Lower leg skin (tissue), 4 donors: ENCODE data around the gene GRIK2. TPM values are rescaled to one million over a fixed set of nuclear protein-coding genes. Genes with fewer than 3 reads are reported as not detected.
"Not testable (repeated sequence)": the region's sequence is repeated elsewhere in the genome, so short reads cannot be mapped to it uniquely, and the experiment has no call there.

ENCODE experiments used
- DNase-seq, 2 donors: peaks; one replicate each; pipeline ENCODE4 v3.0.0-alpha.2; 2019; ENCODE audit warnings: low spot score in 2 of 2
- H3K4me3 ChIP-seq: fragments of 200-600 bp; sonication (generic); 2 replicates; pipeline ENCODE4 v1.5.1; 2017; ENCODE audit warnings: mild to moderate bottlenecking, low read depth; ENCODE audit not compliant: poor library complexity, severe bottlenecking
- CTCF ChIP-seq, 3 donors: fragments of 450-650 bp; IDR thresholded peaks; one replicate each; pipeline ENCODE4 v1.5.1; 2016; ENCODE audit warnings: antibody characterized with exemption in 3 of 3, mild to moderate bottlenecking in 3 of 3, moderate library complexity in 2 of 3
- POLR2A ChIP-seq, 2 donors: fragments of 450-650 bp; IDR thresholded peaks; one replicate each; pipeline ENCODE4 v1.6.1; 2016 to 2017; ENCODE audit warnings: antibody characterized with exemption in 2 of 2, mild to moderate bottlenecking in 1 of 2, moderate library complexity in 1 of 2
- WGBS, 2 donors: methylation state at CpG; one replicate each; pipeline ENCODE4 v1.1.5; 2018; 5-methylcytosine and 5-hydroxymethylcytosine counted together
- intact Hi-C: fragments of 100-400 bp; cut with DNase I; formaldehyde crosslinking; loops from one replicate; pipeline ENCODE4 v1.15.0; 2023; ENCODE audit warnings: low total_unique reads
- total RNA-seq, 4 donors: library from RNA; depleted of rRNA; stranded (reverse); fragments of >200 nt; gene quantifications; one replicate each; pipeline ENCODE4 v1.1.0, GENCODE V29; 2016

Gene GRIK2
- total RNA-seq, 4 donors from 2014 or later = 0.04 to 2.0 (median 0.60) TPM

DNA sequence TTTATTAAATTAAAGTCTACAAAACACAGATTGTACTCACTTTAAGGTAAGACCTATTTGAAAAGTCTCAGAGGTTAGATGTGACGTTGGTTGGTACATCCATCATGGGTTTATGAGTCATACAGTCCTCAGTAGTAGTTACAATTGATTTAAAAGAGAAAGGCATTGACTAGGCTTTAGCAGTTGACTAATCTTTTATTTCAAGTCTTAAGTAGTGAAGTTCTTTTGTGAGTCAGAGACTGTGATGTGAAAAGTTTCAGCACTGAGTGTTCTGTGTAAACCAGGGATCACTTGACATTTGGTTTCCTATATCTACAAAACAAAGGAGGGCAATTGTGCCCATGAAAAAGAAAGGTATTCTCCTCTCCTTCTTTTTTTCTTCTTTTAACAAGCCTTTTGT lies 221.3 kb downstream of the GRIK2 start:
- DNase-seq = no peak
- intact Hi-C loops = no loop called here
- H3K4me3 ChIP-seq = no peak overlapping the region
- no peak for TF ChIP-seq CTCF (IDR thresholded peaks at IDR 0.05)
- TF ChIP-seq POLR2A (IDR thresholded peaks at IDR 0.05) = no peak
- WGBS, 2 donors = 50 to 56% methylated on average over 1 of the region's 1 CpG

DNA sequence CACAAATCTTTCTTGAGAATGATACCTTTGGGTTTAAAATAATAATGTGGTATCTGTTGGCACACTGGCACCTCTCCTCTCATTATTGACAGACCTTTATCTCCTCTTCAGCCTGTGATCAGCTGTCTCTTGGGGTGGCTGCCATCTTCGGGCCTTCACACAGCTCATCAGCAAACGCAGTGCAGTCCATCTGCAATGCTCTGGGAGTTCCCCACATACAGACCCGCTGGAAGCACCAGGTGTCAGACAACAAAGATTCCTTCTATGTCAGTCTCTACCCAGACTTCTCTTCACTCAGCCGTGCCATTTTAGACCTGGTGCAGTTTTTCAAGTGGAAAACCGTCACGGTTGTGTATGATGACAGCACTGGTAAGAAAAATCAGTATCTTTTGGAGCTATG lies 232.8 kb downstream of the GRIK2 start:
- DNase-seq = no peak
- no peak overlapping the region for H3K4me3 ChIP-seq
- intact Hi-C loops = no loop called here
- no peak for TF ChIP-seq POLR2A (IDR thresholded peaks at IDR 0.05)
- no peak for TF ChIP-seq CTCF (IDR thresholded peaks at IDR 0.05)
- 87 to 88% methylated on average over 6 of the region's 6 CpGs for WGBS, 2 donors

GRCh38 chr6:101630941-101631340 lies 237.4 kb downstream of the GRIK2 start:
- no peak for TF ChIP-seq POLR2A (IDR thresholded peaks at IDR 0.05)
- TF ChIP-seq CTCF (IDR thresholded peaks at IDR 0.05) = no peak
- WGBS, 2 donors = 24 to 25% methylated on average over 2 of the region's 2 CpGs
- intact Hi-C loops = no loop called here
- no peak overlapping the region for H3K4me3 ChIP-seq
- DNase-seq = no peak

- WGBS, 2 donors = 89 to 93% methylated on average over 3 of the region's 3 CpGs
- TF ChIP-seq POLR2A (IDR thresholded peaks at IDR 0.05) (no peak), CTCF (IDR thresholded peaks at IDR 0.05) (no peak)
- no peak for DNase-seq
- intact Hi-C loops = no loop called here
- H3K4me3 ChIP-seq = no peak overlapping the region
These were observed 239.6 kb downstream of the GRIK2 start for GRCh38 chr6:101633081-101633480.

DNA sequence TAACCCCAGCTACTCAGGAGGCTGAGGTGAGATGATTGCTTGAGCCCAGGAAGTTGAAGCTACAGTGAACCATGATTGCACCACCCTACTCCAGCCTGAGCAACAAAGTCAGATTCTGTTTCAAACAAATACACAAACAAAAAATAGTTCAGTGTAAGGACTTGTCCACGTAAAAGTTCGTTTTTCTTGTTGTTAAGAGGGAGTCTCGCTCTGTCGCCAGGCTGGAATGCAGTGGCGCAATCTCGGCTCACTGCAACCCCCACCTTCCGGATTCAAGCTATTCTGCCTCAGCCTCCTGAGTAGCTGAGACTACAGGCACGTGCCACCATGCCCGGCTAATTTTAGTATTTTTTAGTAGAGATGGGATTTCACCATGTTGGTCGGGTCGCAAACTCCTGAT lies 245.4 kb downstream of the GRIK2 start:
- H3K4me3 ChIP-seq, DNase-seq, intact Hi-C loops: not testable (repeated sequence)
- WGBS, 2 donors = 85 to 91% methylated on average over 11 of the region's 11 CpGs

DNA sequence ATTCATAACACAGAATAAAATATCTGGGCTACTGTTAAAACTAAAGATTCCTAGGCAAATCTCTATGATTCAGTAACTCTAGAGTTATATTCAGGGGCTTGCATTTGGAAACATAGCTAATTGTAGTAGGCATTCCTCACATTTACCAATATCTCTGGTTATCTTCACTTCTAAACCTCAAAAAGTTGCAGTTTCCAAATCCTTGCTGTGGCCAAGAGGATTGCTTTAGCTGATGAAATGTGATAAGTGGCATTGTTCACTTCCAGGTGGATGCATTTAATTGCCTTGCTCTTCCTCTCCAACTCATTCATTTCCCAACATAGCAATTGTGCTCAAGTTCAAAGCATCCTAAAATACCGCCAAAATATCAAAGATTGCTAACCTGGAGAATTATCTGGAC lies 246.6 kb downstream of the GRIK2 start:
- 74 to 77% methylated on average over 1 of the region's 1 CpG for WGBS, 2 donors

More for the DNA sequence above, 246.6 kb downstream of the GRIK2 start:
- intact Hi-C loops = no loop called here
- no peak for TF ChIP-seq POLR2A (IDR thresholded peaks at IDR 0.05)
- no peak for TF ChIP-seq CTCF (IDR thresholded peaks at IDR 0.05)
- DNase-seq = no peak
- H3K4me3 ChIP-seq = no peak overlapping the region
